NT2/D1 (cell line): ENCODE results near the gene RAB22A.

Experiments
- SUZ12 ChIP-seq: IDR thresholded peaks from 2 replicates; pipeline ENCODE4 v1.6.1; 2011; ENCODE audit not compliant: insufficient read length, insufficient read depth; ENCODE audit errors: extremely low read depth
- YY1 ChIP-seq: IDR thresholded peaks from 2 replicates; pipeline ENCODE4 v1.6.1; 2011; ENCODE audit not compliant: insufficient read length, insufficient read depth
- ZNF274 ChIP-seq: IDR thresholded peaks from 2 replicates; pipeline ENCODE4 v1.6.1; 2011; ENCODE audit warnings: mild to moderate bottlenecking, low read depth, low read length

- no peak for TF ChIP-seq ZNF274
- TF ChIP-seq SUZ12: no peak
- no peak for TF ChIP-seq YY1
Measured at GRCh38 chr20:58306421-58307261, 2.9 kb upstream of the RAB22A start.
